ENCODE data around the gene CYFIP2.

CYFIP2 gene

GRCh38 chr5:157431544-157432200 lies 165.7 kb downstream of the CYFIP2 start:
- peak; percentile 96 for FAIRE-seq
- TF ChIP-seq POLR2AphosphoS5 (IDR thresholded peaks at IDR 0.05; ENCODE audit: low read depth, low read length), result no peak
- DNase-seq (ENCODE audit: insufficient read length), result peak; percentile 30

- DNase-seq (ENCODE audit: insufficient read length) (no peak), FAIRE-seq (no peak)
- TF ChIP-seq TAF1 (IDR thresholded peaks at IDR 0.05; ENCODE audit: borderline replicate concordance, low read depth, low read length) (no peak), POLR2AphosphoS5 (IDR thresholded peaks at IDR 0.05; ENCODE audit: low read depth, low read length) (no peak), POLR2A (IDR thresholded peaks at IDR 0.05; ENCODE audit: low read depth, low read length) (no peak)
Observed at GRCh38 chr5:157434096-157434495, 168.2 kb downstream of the CYFIP2 start.

- no peak for DNase-seq (ENCODE audit: insufficient read length)
- FAIRE-seq, result no peak
- TF ChIP-seq POLR2AphosphoS5 (IDR thresholded peaks at IDR 0.05; ENCODE audit: low read depth, low read length) (no peak), TAF1 (IDR thresholded peaks at IDR 0.05; ENCODE audit: borderline replicate concordance, low read depth, low read length) (no peak), POLR2A (IDR thresholded peaks at IDR 0.05; ENCODE audit: low read depth, low read length) (no peak)
Observed at GRCh38 chr5:157443041-157443549, 177.2 kb downstream of the CYFIP2 start.

GRCh38 chr5:157444224-157444623 lies 178.3 kb downstream of the CYFIP2 start:
- DNase-seq (ENCODE audit: insufficient read length), result no peak
- TF ChIP-seq POLR2A (IDR thresholded peaks at IDR 0.05; ENCODE audit: low read depth, low read length) (no peak), TAF1 (IDR thresholded peaks at IDR 0.05; ENCODE audit: borderline replicate concordance, low read depth, low read length) (no peak), POLR2AphosphoS5 (IDR thresholded peaks at IDR 0.05; ENCODE audit: low read depth, low read length) (no peak)
- FAIRE-seq, result no peak
